HepG2 (cell line): ENCODE data around the gene BET1.

Source experiments
- BCL6 ChIP-seq: IDR thresholded peaks from 2 replicates; pipeline ENCODE4 v1.6.1; 2016; ENCODE audit warnings: missing genetic modification reagents, missing compliant biosample characterization
- CBFB ChIP-seq: sonication (generic); formaldehyde crosslinking; IDR thresholded peaks from 2 replicates; pipeline ENCODE4 v1.4.0; 2020; ENCODE audit warnings: missing genetic modification reagents
- CTCF ChIP-seq: sonication (generic); formaldehyde crosslinking; IDR thresholded peaks from 2 replicates; pipeline ENCODE4 v1.5.0; 2020; ENCODE audit warnings: mild to moderate bottlenecking, missing genetic modification reagents, moderate library complexity
- EP300 ChIP-seq, 3 experiments: sonication (generic) in 1 of 3; formaldehyde crosslinking in 1 of 3; IDR thresholded peaks; 2 replicates each; pipeline versions ENCODE4 v1.5.1 to v1.6.1; 2011 to 2020; ENCODE audit warnings: low read depth in 2 of 3, low read length in 2 of 3, borderline replicate concordance in 1 of 3, improper control_type of control experiment in 1 of 3, mild to moderate bottlenecking in 1 of 3, missing genetic modification reagents in 1 of 3, moderate library complexity in 1 of 3
- EZH2 ChIP-seq: conservative IDR thresholded peaks from 2 replicates; pipeline ENCODE4 v1.6.1; 2012; ENCODE audit warnings: mild to moderate bottlenecking, low read depth, low read length, moderate library complexity
- JUN ChIP-seq: sonication (generic); formaldehyde crosslinking; IDR thresholded peaks from 2 replicates; pipeline ENCODE4 v1.4.0; 2020; ENCODE audit warnings: mild to moderate bottlenecking, missing genetic modification reagents
- MED1 ChIP-seq: sonication (generic); formaldehyde crosslinking; IDR thresholded peaks from 2 replicates; pipeline ENCODE4 v1.4.0; 2020; ENCODE audit warnings: missing genetic modification reagents
- POLR2A ChIP-seq, 2 experiments: IDR thresholded peaks; 2 replicates each; pipeline ENCODE4 v1.6.1; 2011; ENCODE audit warnings: low read depth in 2 of 2, low read length in 2 of 2, mild to moderate bottlenecking in 1 of 2, moderate library complexity in 1 of 2; ENCODE audit not compliant: insufficient read depth in 1 of 2
- RARA ChIP-seq: IDR thresholded peaks from 2 replicates; pipeline ENCODE4 v1.6.1; 2016; ENCODE audit warnings: missing genetic modification reagents, missing compliant biosample characterization
- SIN3A ChIP-seq: IDR thresholded peaks from 2 replicates; pipeline ENCODE4 v1.6.1; 2011; ENCODE audit warnings: low read depth, mild to moderate bottlenecking, control low read depth, low read length, borderline replicate concordance
- ZFP36L2 ChIP-seq: sonication (generic); formaldehyde crosslinking; IDR thresholded peaks from 2 replicates; pipeline ENCODE4 v1.4.0; 2020; ENCODE audit warnings: missing genetic modification reagents
- ZNF740 ChIP-seq: sonication (generic); formaldehyde crosslinking; IDR thresholded peaks from 2 replicates; pipeline ENCODE4 v1.4.0; 2020; ENCODE audit warnings: missing genetic modification reagents

GRCh38 chr7:93984024-93984423, 20.1 kb downstream of the BET1 start:
- TF ChIP-seq ZNF740 (CRISPR knock-in tag) = no peak
- no peak for TF ChIP-seq CBFB (CRISPR knock-in tag)
- no peak for TF ChIP-seq BCL6
- TF ChIP-seq MED1 = no peak
- no peak for TF ChIP-seq EZH2
- TF ChIP-seq POLR2A (IDR thresholded peaks at IDR 0.05; ENCODE audit: insufficient read depth in 1 of 2, low read depth in 2 of 2, low read length in 2 of 2) = no peak
- TF ChIP-seq ZFP36L2 (CRISPR knock-in tag) = no peak
- no peak for TF ChIP-seq RARA
- TF ChIP-seq JUN (CRISPR knock-in tag) = no peak
- TF ChIP-seq CTCF = no peak
- TF ChIP-seq EP300 (IDR thresholded peaks at IDR 0.05; ENCODE audit: low read depth in 2 of 2, low read length in 2 of 2) = no peak
- TF ChIP-seq EP300 (CRISPR knock-in tag; IDR thresholded peaks at IDR 0.05; ENCODE audit: borderline replicate concordance) = no peak
- no peak for TF ChIP-seq SIN3A
